ENCODE results near the gene SHOX. TPM values are rescaled to one million over a fixed set of nuclear protein-coding genes. Genes with fewer than 3 reads are reported as not detected.

Gene SHOX
- polyA plus RNA-seq, 1 donor (not counting 4 experiments of a cell fraction or from before 2014, with no cell fraction given) = not detected

- FAIRE-seq = no peak
- H3K9ac ChIP-seq (ENCODE audit: control insufficient read depth, extremely low read depth, insufficient read depth, low read length) = no peak overlapping the region
- H3K4me2 ChIP-seq (ENCODE audit: control insufficient read depth, extremely low read depth, insufficient read depth, low read depth, low read length) = no peak overlapping the region
- dilution Hi-C loops (cut with MboI; ENCODE audit: extremely low pct_ligation_motif_present, low sequenced_read_pairs) = no loop called here
- no peaks in the 10 kb centered on the region for H3K27me3 ChIP-seq (ENCODE audit: control insufficient read depth, extremely low read depth, insufficient read depth, low read length)
- no peak for DNase-seq (ENCODE audit: low read depth, low spot score)
- H3K36me3 ChIP-seq (ENCODE audit: control insufficient read depth in 2 of 2, extremely low read depth in 1 of 2, insufficient read depth in 2 of 2, low read length in 2 of 2) = no peaks in the 10 kb centered on the region
- H2AFZ ChIP-seq (ENCODE audit: control insufficient read depth, low read length) = no peak overlapping the region
- H3K79me2 ChIP-seq (ENCODE audit: control insufficient read depth, insufficient read depth, low read length) = no peaks in the 10 kb centered on the region
- no peak for TF ChIP-seq EZH2 (IDR thresholded peaks at IDR 0.05; ENCODE audit: low read length)
- TF ChIP-seq, protein P1, sequence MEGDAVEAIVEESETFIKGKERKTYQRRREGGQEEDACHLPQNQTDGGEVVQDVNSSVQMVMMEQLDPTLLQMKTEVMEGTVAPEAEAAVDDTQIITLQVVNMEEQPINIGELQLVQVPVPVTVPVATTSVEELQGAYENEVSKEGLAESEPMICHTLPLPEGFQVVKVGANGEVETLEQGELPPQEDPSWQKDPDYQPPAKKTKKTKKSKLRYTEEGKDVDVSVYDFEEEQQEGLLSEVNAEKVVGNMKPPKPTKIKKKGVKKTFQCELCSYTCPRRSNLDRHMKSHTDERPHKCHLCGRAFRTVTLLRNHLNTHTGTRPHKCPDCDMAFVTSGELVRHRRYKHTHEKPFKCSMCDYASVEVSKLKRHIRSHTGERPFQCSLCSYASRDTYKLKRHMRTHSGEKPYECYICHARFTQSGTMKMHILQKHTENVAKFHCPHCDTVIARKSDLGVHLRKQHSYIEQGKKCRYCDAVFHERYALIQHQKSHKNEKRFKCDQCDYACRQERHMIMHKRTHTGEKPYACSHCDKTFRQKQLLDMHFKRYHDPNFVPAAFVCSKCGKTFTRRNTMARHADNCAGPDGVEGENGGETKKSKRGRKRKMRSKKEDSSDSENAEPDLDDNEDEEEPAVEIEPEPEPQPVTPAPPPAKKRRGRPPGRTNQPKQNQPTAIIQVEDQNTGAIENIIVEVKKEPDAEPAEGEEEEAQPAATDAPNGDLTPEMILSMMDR (optimal IDR thresholded peaks at IDR 0.05 in 1 of 3, IDR thresholded peaks at IDR 0.05 in 1 of 3, conservative IDR thresholded peaks at IDR 0.05 in 1 of 3; ENCODE audit: extremely low read depth in 1 of 3, insufficient read depth in 2 of 3, low read length in 3 of 3) = no peak
- no peak overlapping the region for H3K4me3 ChIP-seq (ENCODE audit: control insufficient read depth in 2 of 3, extremely low read depth in 1 of 3, insufficient read depth in 2 of 3, low read depth in 1 of 3, low read length in 3 of 3)
- H3K27ac ChIP-seq (ENCODE audit: control insufficient read depth, insufficient read depth, low read length) = no peak overlapping the region
- H4K20me1 ChIP-seq (ENCODE audit: control insufficient read depth, extremely low read depth, insufficient read depth, low read length) = no peaks in the 10 kb centered on the region
- H3K4me1 ChIP-seq (ENCODE audit: control insufficient read depth, extremely low read depth, insufficient read depth, low read length) = no peaks in the 10 kb centered on the region
- peaks cover 10% of the 10 kb centered on the region for H3K9me3 ChIP-seq (ENCODE audit: control insufficient read depth, low read depth, low read length)
- H3K9me1 ChIP-seq (ENCODE audit: control insufficient read depth, extremely low read depth, insufficient read depth, low read length) = no peaks in the 10 kb centered on the region
Measured at GRCh38 chrX:677376-677775, 46.8 kb downstream of the SHOX start.

- dilution Hi-C loops (cut with MboI; ENCODE audit: extremely low pct_ligation_motif_present, low sequenced_read_pairs) = no loop called here
- H3K27me3 ChIP-seq (ENCODE audit: control insufficient read depth, extremely low read depth, insufficient read depth, low read length) = no peaks in the 10 kb centered on the region
- H3K9me3 ChIP-seq (ENCODE audit: control insufficient read depth, low read depth, low read length) = peaks cover 10% of the 10 kb centered on the region
- no peak overlapping the region for H3K4me2 ChIP-seq (ENCODE audit: control insufficient read depth, extremely low read depth, insufficient read depth, low read depth, low read length)
- TF ChIP-seq EZH2 (IDR thresholded peaks at IDR 0.05; ENCODE audit: low read length) = no peak
- TF ChIP-seq, protein P1 (optimal IDR thresholded peaks at IDR 0.05 in 1 of 3, IDR thresholded peaks at IDR 0.05 in 1 of 3, conservative IDR thresholded peaks at IDR 0.05 in 1 of 3; ENCODE audit: extremely low read depth in 1 of 3, insufficient read depth in 2 of 3, low read length in 3 of 3) = no peak
- no peaks in the 10 kb centered on the region for H3K9me1 ChIP-seq (ENCODE audit: control insufficient read depth, extremely low read depth, insufficient read depth, low read length)
- no peaks in the 10 kb centered on the region for H4K20me1 ChIP-seq (ENCODE audit: control insufficient read depth, extremely low read depth, insufficient read depth, low read length)
- no peak overlapping the region for H3K27ac ChIP-seq (ENCODE audit: control insufficient read depth, insufficient read depth, low read length)
- H3K79me2 ChIP-seq (ENCODE audit: control insufficient read depth, insufficient read depth, low read length) = no peaks in the 10 kb centered on the region
- H3K4me1 ChIP-seq (ENCODE audit: control insufficient read depth, extremely low read depth, insufficient read depth, low read length) = no peaks in the 10 kb centered on the region
- H3K9ac ChIP-seq (ENCODE audit: control insufficient read depth, extremely low read depth, insufficient read depth, low read length) = no peak overlapping the region
- no peak overlapping the region for H2AFZ ChIP-seq (ENCODE audit: control insufficient read depth, low read length)
- no peak overlapping the region for H3K4me3 ChIP-seq (ENCODE audit: control insufficient read depth in 2 of 3, extremely low read depth in 1 of 3, insufficient read depth in 2 of 3, low read depth in 1 of 3, low read length in 3 of 3)
- H3K36me3 ChIP-seq (ENCODE audit: control insufficient read depth in 2 of 2, extremely low read depth in 1 of 2, insufficient read depth in 2 of 2, low read length in 2 of 2) = no peaks in the 10 kb centered on the region
- no peak for FAIRE-seq
- no peak for DNase-seq (ENCODE audit: low read depth, low spot score)
Measured at GRCh38 chrX:679291-679979, 48.8 kb downstream of the SHOX start.

All from keratinocyte (primary cell).